Fibroblast of gingiva (primary cell): ENCODE measurements around the gene OSTF1.
A peak's percentile ranks its signal among the peaks of the same experiment; 100 is the strongest.

Experiments used
- DNase-seq: peaks from one replicate; pipeline ENCODE4 v3.0.0-alpha.2; 2011; ENCODE audit warnings: low read depth

OSTF1 gene

DNA sequence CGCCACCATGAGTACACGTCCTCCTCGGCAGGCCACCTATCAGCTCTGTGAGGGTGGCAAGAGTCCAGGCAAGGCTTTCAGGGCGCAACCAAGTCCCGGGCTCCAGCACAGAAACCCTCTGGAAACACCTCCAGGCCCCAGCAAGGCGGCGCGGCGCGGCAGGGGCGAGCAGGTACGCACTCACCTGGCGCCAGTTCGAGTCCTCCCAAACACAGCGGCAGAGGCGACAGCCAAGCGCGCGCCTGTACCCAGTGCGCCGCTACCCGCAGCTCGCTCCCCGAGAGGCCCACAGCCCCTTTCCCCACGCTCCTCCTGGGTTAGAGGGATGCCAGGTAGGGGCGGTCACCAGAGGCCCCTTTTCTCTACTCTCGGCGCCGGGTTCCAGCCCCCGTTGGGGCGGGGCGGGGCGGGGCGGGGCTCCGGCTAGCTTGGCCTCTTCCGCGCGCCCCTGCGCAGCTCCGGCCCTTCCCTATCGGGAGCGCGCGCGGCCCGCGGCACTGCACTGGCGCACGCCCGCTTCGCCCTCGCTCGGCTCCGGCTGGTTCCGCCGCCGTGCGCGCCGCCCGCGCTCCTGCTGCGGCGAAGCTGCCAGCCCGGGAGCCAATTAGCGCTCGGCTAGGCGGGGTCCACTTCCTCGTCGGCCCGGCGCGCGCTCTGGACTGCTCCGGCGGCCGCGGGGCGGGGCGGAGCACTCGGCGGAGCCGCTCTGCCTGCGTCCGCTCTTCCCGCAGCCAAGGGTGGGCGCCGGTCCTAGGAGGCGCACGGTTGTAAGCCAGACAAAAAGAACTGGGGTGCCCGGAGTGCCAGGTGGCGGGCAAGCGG, at the start of gene OSTF1, which contains the start of gene NMRK1:
Gene OSTF1, plus strand, starts transcription at position 691 of the 822 bp plus-strand sequence. CDS start 179 bp downstream, outside the sequence.
Gene NMRK1, minus strand, starts transcription at position 332 of the 822 bp plus-strand sequence. CDS start 5,040 bp downstream, outside the sequence.
- peak; percentile 98 for DNase-seq

GRCh38 chr9:75039009-75039408, 49.3 kb upstream of the OSTF1 start:
- DNase-seq: peak; percentile 93

DNA sequence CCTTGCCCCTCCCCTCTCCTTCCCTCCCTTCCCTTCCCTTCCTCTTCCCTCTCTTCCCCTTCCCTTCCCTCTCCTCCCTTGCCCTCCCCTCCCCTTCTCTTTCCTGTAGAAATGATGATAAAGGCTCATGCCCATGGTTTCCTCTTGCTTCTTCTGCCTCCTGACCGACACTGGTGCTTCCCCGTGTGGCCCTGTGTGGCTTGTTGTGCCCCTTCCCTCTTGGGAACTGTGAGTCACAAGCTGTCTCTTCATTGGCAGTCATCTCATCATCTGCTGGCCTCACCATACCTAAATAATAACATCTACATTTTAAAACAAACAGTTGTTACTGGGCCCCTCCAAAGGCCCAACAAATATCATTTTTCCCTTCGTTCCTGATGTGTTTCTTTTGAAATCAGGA, 48.5 kb upstream of the OSTF1 start:
- peak; percentile 13 for DNase-seq

DNA sequence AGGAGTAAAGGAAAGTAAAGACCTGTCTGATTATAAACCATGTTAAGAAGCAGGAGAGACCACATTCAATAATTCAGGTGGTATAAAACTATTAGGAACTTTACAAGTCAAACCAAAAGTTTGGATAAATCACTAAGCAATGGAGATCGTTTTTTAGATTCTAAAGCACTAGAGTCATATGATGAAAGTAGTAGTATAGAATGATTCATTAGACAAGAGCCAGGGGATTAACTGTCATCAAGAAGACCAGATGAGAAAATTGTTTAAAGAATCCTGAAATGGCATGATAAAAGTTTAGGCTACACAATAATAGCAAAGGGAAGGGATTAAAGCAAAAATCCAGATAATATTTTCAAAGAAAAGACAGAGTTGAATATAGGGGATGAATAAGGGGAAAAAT, 47.3 kb upstream of the OSTF1 start:
- DNase-seq: no peak

DNA sequence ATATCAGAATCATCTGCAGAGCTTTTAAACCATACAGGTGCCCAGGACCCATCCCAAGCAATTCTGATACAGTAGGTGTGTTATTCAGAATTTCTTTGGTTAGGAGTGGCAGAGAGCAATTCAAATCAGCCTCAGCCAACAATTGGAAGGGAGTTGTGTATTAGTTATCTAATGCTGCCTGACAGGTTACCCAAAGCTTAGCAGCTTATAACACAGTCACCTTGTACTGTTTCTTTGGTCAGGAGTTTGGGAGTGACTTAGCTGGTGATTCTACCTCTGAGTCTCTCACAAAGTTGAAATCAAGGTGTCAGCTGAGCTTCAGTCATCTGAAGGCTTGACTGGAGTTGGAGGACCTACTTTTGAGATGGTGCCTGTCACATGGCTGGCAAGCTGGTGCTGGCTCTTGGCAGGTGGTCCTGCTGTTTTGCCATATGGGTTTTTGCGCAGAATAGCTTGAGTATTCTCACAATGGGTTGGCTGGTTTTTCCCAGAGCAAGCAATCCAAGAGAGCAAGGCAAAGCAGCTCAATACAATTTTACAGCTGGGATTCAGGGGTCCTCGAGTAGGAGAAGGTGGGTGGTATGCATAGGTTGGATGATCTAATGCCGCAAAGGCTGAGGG, 41.5 kb upstream of the OSTF1 start:
- DNase-seq: no peak

DNA sequence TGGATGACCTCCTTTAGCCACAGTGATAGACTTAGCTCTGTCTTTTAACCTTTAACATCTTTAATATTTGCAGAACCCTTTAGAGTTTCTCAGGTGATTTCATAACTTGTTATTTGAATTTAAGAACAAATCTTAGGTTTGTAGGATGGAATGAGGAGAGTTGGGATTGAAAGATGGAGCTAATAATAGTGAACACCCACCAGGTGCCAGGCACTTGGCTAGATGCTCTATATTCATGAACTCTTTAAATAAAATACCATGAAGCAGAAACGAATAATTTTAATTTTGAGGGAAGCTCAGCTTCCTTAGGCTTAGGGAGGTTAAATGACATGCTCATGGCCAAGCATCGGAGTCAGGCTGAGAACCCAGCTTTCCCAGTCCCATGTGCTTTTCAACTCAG, 40.8 kb upstream of the OSTF1 start:
- no peak for DNase-seq

GRCh38 chr9:75051285-75051684, 37.0 kb upstream of the OSTF1 start:
- DNase-seq: no peak

- no peak for DNase-seq
These were observed 34.4 kb upstream of the OSTF1 start for GRCh38 chr9:75053869-75054268.

GRCh38 chr9:75054368-75055001, 33.8 kb upstream of the OSTF1 start:
- peak; percentile 90 for DNase-seq

DNA sequence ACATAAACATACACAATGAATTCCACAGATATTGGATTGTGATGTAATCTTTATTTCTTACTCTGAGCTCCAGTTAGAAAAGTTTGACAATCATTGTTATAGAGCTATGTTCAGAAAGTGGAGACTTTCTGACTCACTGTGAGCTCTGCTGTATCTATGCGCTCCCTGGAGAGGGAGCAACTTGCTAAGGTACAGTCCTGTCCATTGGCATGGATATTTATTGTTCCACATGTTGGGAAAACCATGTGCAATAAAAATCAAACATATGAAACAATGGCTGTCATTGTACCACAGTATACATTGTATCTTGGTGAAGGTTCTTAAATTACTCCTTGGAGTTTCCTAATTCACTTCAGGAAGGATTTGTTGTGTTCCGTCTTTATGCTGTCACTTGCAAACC, 27.1 kb upstream of the OSTF1 start:
- no peak for DNase-seq

DNA sequence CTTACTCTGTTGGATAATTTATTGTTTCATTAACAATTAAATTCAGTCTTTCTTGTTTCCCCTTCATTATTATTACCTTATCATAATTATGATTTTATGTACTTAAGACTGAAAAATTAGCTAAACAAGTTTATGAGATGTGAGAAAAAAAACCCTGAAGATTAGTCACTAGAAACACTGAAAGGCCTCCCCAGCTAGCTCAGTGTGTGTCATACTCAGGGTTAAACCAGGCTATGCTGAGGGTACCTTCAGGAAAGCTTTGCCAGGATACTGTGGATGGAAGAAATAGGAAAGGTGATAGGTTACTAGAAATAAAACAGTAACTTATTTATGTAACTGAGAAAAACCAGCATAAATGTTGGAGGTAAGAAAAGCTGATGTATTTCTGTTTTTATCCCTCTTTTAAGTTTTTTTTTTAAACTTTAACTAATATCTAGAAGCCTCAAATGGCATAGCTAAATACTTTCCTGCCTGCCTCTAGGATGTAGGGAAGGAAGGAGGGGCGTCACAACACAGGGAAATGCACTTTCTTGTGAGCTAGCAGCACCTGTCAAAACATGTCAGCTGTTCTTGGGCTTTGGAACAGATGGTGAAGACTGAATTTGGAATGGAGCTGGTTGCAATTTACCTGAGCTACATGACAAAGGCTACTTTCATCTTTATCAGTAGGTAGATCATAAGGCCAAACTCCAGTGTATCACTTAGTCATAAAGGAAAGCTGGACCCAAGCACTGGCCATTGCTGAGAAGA, 24.6 kb upstream of the OSTF1 start:
- DNase-seq: no peak

- DNase-seq: peak; percentile 60
These were observed 23.8 kb upstream of the OSTF1 start for GRCh38 chr9:75064307-75065025.

DNA sequence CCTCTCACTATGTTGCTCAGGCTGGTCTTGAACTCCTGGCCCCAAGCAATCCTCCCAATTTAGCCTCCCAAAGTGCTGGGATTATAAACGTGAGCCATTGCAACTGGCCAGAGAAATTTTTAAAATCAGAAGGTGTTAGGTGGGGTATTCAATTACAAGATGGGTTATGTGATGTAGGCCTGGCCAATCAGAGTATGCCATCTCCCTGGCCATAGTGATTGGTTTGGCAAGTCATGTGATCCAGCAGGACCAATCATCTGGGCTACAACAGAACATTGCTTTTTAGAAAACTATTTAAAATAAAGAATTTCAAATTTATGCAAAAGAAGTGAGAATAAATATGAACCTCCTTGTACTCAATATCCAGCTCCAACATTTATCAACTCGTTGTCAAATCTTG, 22.8 kb upstream of the OSTF1 start:
- no peak for DNase-seq

DNA sequence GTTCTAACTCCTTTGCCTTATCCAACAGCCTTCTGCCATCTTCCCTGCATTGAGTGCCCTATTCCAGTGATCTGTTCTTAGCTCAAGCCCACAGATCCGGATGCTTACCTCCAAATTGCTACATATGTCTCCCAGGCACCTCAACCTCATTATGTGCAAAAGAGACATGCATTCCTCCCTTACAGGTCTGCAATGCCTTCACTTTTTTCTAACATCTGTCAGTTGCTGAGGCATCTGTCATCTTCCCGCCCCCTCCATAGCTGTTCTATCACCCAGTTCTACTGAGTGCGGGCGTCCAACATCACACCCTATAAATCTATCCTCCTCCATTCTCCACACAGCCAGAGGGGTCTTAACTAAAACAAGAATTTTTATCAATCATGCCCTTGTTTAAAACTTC, 20.4 kb upstream of the OSTF1 start:
- DNase-seq: no peak

GRCh38 chr9:75069171-75069570, 19.1 kb upstream of the OSTF1 start:
- no peak for DNase-seq

DNA sequence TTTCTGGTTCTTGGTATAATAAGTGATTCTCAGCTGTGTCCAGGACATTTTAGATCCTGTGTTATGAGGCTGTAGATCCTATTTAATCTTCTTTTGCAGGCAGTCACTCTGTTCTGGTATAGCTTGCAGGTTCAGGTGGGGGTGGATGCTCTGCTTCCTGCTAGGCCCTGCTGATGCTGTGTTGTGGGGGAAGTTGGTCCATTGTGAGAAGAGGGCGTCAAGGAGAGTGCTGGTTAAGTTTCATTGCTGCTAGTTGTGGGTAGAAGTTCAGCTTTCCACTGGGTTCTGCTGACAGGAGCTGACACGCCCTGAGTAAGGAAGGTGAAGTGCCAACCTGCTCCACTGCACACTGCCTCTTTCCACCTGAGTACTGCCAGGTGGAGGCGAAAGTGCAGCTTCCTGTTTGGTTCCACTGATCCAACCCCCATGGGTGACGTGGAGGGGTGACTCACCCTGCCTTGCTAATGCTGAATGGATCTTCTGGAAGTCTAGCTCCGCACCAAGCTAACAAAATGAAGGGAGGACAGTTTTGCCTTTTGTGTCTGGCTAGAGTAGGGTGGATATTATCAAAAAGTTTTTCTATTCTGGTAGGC, 16.7 kb upstream of the OSTF1 start:
- DNase-seq: no peak

GRCh38 chr9:75072895-75073294, 15.4 kb upstream of the OSTF1 start:
- no peak for DNase-seq

- DNase-seq: no peak
These were observed 6.7 kb upstream of the OSTF1 start for GRCh38 chr9:75081632-75082031.

DNA sequence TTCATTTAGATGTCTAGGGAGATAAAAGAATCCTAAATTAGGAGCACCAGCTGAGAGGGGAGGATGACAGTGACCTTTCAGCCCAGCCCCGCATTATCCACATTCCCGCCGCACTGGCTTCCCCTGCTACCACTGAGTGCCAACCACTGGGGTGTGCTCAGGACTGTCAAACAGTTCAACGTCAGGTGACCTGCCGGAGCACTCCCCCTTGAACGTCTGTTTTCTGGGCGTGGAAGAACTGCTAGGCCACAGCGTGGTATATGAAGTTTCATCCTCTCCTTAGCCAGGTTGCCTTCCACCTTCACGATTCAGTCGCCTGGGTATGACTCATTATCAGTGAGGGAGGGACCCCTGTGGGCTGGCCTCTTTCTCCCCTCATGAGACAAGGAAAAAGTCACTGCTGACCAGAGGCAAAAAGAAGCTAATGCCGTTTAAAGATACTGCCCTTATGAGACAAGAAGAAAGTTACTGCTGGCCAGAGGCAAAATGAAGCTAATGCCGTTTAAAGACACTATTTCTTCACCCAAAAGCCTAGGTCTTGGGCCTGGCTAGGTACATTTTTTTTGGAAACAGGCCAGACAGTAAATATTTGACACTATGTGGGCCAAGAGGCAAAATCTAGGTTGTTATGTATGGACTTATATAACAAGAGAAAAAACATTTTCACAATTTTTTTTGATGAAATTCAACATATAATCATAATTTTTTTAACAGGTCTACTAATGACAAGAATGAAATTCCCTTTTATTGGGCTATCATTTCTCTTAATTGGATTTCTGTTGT, 4.9 kb upstream of the OSTF1 start:
- no peak for DNase-seq

DNA sequence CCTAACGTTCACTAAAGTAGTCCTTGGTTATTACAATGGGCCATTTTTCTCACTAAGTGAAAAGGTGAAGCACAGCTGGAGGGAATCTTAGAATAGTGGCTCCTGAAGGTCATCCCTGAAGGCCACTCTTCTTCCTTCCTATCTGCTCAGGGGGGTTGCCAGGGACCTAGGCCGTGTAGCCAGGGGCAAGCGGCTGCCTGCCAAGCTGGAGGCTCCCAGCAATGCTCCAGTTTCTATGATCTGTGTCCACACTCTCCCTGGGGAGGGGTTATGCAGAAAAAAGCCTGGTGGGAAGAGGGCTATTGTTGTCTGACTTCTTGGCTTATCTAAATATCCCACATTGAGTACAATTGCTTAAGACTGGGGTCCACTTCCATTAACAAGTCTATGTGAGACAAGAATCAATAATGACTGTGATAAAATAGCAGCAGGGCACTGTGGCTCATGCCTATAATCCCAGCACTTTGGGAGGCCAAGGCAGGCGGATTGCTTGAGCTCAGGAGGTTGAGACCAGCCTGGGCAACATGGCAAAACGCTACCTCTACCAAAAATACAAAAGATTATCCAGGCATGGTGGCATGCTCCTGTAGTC, 4.1 kb upstream of the OSTF1 start:
- no peak for DNase-seq
